OCI-LY3 (cell line): Measurements from ENCODE around the gene NAT10.

Source experiments
- H2AFZ ChIP-seq: fragments of 200-600, 300-600 bp; shearing (Covaris generic); 2 replicates; pipeline ENCODE4 v1.6.0; 2014; ENCODE audit warnings: antibody characterized with exemption, low read depth, low read length
- H3K27ac ChIP-seq: fragments of 200-600, 300-600 bp; sonication (generic); 2 replicates; pipeline ENCODE4 v1.5.1; 2014; ENCODE audit warnings: mild to moderate bottlenecking, low read length, moderate library complexity, mixed read lengths
- H3K27me3 ChIP-seq: fragments of 200-600, 300-600 bp; sonication (generic); 2 replicates; pipeline ENCODE4 v1.6.1; 2014; ENCODE audit warnings: low read depth, low read length, mixed read lengths
- H3K36me3 ChIP-seq: fragments of 200-600, 300-600 bp; sonication (generic); replicated peaks from 2 replicates; pipeline ENCODE3; 2014; ENCODE audit warnings: low read depth, low read length, mixed read lengths
- H3K4me1 ChIP-seq: fragments of 300-600, 200-600 bp; sonication (generic); 2 replicates; pipeline ENCODE4 v1.6.1; 2014; ENCODE audit warnings: low read length, mixed read lengths
- H3K4me2 ChIP-seq: fragments of 200-600, 300-600 bp; sonication (generic); 2 replicates; pipeline ENCODE4 v1.6.1; 2014; ENCODE audit warnings: low read length, mixed read lengths
- H3K4me3 ChIP-seq: fragments of 300-600, 200-600 bp; sonication (generic); 2 replicates; pipeline ENCODE4 v1.5.1; 2014; ENCODE audit warnings: antibody characterized with exemption, mild to moderate bottlenecking, low read length, moderate library complexity
- H3K79me2 ChIP-seq: fragments of 300-600, 200-600 bp; shearing (Covaris generic); 2 replicates; pipeline ENCODE4 v1.6.1; 2014; ENCODE audit warnings: mild to moderate bottlenecking, low read length, mixed read lengths
- H3K9ac ChIP-seq: fragments of 300-600, 200-600 bp; shearing (Covaris generic); 2 replicates; pipeline ENCODE4 v1.6.0; 2014; ENCODE audit warnings: mild to moderate bottlenecking, low read length, moderate library complexity
- H3K9me3 ChIP-seq: fragments of 200-600, 300-600 bp; shearing (Covaris generic); 2 replicates; pipeline ENCODE4 v1.6.1; 2014; ENCODE audit warnings: low read length, mixed read lengths; ENCODE audit not compliant: insufficient read depth
- H4K20me1 ChIP-seq: fragments of 200-600, 300-600 bp; sonication (generic); 2 replicates; pipeline ENCODE4 v1.6.1; 2016; ENCODE audit warnings: low read length, mixed read lengths; ENCODE audit not compliant: insufficient read depth
- EZH2phosphoT487 ChIP-seq: fragments of 200-600 bp; shearing (Covaris generic); IDR thresholded peaks from 2 replicates; pipeline ENCODE4 v1.6.1; 2018; ENCODE audit warnings: antibody characterized with exemption, mixed run types, low read depth
- TF ChIP-seq, protein P1 (sequence below): fragments of 200-600, 300-600 bp; sonication (generic); IDR thresholded peaks from 2 replicates; pipeline ENCODE4 v1.5.1; 2014; ENCODE audit warnings: antibody characterized with exemption, low read length, low read depth

NAT10 gene

DNA sequence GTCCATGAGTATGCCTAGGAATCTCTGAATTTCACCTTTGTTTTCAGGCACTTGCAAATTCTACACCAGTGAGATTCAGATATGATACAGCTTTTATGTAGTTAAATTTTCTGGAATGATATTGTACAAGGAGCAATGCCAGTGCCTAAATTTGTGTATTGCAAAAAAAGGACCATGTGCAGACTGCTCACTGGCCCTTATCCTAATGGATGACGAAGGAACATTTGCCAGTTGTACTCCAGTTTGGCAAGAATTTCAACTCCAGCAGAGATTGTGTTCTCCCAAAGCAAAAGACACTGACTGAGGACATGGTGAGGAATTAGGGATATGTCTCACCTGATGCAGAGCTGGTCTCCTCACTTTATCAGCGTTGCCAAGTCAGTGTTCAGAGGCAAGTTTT, 8.6 kb downstream of the NAT10 start:
- peaks cover 87% of the 10 kb centered on the region for H3K36me3 ChIP-seq
- TF ChIP-seq, protein P1, sequence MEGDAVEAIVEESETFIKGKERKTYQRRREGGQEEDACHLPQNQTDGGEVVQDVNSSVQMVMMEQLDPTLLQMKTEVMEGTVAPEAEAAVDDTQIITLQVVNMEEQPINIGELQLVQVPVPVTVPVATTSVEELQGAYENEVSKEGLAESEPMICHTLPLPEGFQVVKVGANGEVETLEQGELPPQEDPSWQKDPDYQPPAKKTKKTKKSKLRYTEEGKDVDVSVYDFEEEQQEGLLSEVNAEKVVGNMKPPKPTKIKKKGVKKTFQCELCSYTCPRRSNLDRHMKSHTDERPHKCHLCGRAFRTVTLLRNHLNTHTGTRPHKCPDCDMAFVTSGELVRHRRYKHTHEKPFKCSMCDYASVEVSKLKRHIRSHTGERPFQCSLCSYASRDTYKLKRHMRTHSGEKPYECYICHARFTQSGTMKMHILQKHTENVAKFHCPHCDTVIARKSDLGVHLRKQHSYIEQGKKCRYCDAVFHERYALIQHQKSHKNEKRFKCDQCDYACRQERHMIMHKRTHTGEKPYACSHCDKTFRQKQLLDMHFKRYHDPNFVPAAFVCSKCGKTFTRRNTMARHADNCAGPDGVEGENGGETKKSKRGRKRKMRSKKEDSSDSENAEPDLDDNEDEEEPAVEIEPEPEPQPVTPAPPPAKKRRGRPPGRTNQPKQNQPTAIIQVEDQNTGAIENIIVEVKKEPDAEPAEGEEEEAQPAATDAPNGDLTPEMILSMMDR = no peak
- no peak for TF ChIP-seq EZH2phosphoT487
- no peaks in the 10 kb centered on the region for H4K20me1 ChIP-seq

DNA sequence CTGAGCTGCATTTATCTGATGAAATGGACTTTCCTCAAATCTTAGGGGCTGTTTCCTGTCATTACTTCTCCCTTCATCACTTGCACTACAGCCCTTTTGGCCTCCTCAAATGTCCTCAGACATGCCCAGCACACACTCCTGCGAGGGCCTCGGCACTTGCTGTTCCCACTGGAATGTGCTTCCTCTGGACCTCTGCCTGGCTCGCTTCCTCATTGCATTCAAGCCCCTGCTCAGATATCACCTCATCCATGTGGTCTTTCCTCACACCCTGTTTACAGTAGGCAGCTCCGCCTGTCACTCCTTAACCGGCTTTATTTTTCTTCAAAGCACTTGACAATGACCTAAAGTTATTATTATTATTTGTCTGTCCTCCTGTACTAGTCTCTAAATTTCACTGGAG, 9.0 kb downstream of the NAT10 start:
- no peak overlapping the region for H3K27ac ChIP-seq
- H4K20me1 ChIP-seq = no peaks in the 10 kb centered on the region
- H3K9me3 ChIP-seq = no peaks in the 10 kb centered on the region
- H3K9ac ChIP-seq = no peak overlapping the region
- peaks cover 87% of the 10 kb centered on the region for H3K36me3 ChIP-seq
- H3K27me3 ChIP-seq = no peaks in the 10 kb centered on the region
- no peak for TF ChIP-seq EZH2phosphoT487
- TF ChIP-seq, protein P1 = no peak
- peaks cover 22% of the 10 kb centered on the region for H3K79me2 ChIP-seq
- no peaks in the 10 kb centered on the region for H3K4me1 ChIP-seq
- no peak overlapping the region for H2AFZ ChIP-seq
- H3K4me3 ChIP-seq = no peak overlapping the region
- no peak overlapping the region for H3K4me2 ChIP-seq

More for the DNA sequence above, 8.6 kb downstream of the NAT10 start:
- Histone ChIP-seq H3K4me1 (no peaks in the 10 kb centered on the region), H3K9ac (no peak overlapping the region), H3K79me2 (peaks cover 26% of the 10 kb centered on the region), H3K4me3 (no peak overlapping the region), H3K27me3 (no peaks in the 10 kb centered on the region), H2AFZ (no peak overlapping the region), H3K27ac (no peak overlapping the region), H3K9me3 (no peaks in the 10 kb centered on the region), H3K4me2 (no peak overlapping the region)

DNA sequence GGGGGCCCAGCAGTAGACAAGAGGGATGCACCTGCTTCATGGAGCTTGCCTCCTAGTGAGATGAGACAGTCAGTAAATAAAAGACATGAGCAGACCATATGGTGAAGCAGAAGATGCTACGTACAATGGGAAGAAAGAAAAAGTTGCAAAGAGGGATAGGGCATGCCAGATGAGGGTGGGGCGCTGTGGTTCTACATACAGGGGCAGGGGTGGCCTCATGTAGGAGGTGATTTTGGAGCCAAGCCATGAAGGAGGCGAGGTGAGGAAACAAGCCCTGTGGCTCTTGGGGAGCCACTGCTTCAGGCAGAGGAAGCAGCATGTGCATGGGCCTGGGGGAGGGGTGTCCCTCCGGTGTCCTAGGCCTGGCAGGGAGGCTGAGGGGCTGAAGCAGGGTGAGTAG, 15.2 kb downstream of the NAT10 start:
- no peak overlapping the region for H3K4me2 ChIP-seq
- no peaks in the 10 kb centered on the region for H3K9me3 ChIP-seq
- no peaks in the 10 kb centered on the region for H3K27me3 ChIP-seq
- no peaks in the 10 kb centered on the region for H4K20me1 ChIP-seq
- no peak overlapping the region for H2AFZ ChIP-seq
- H3K4me1 ChIP-seq = no peaks in the 10 kb centered on the region
- no peak overlapping the region for H3K4me3 ChIP-seq
- H3K79me2 ChIP-seq = no peaks in the 10 kb centered on the region; the same call in 1 of the 2 replicates
- H3K27ac ChIP-seq = no peak overlapping the region
- no peak overlapping the region for H3K9ac ChIP-seq
- TF ChIP-seq EZH2phosphoT487 = no peak
- TF ChIP-seq, protein P1 = no peak
- peaks cover 74% of the 10 kb centered on the region for H3K36me3 ChIP-seq

DNA sequence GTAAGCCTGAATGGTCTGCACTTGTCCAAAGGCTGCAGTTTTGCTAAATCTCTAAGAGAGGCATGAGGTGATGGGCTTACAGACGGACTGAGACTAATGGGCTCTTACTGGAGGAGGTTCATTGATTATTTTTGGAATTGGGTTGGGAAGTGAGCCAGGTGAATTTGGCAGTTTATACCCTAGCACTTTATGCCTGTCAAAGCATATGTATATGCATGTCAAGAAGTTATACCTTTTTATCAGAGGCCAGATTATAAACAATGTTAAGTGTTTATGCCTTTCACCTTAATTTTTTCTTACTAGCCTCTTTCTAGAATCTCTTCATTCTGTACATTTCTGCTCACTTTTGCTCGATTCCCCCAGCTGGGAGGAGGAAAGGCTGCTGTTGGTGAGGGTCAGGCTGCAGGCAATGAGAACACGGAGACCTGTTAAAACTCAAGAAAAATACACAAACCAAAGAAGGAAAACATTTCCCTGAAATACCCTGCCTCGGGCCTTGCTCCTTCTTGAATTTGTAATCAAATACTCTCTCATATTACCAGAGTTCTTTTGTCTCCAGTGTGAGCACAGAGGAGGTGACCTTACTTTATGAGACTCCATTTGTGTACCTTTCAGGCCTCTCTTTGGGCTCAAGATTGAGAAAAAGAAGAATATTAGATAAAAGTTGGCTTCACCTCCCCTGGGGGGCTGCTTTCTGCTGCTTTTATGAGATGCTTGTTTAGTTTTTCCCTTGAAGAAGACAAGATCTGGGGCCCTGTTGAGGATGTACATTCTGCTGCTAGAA, 19.6 kb downstream of the NAT10 start:
- H3K36me3 ChIP-seq = peaks cover 69% of the 10 kb centered on the region
- H3K4me3 ChIP-seq = no peak overlapping the region
- H3K4me2 ChIP-seq = no peak overlapping the region
- TF ChIP-seq, protein P1 = no peak
- H3K27me3 ChIP-seq = no peaks in the 10 kb centered on the region
- H4K20me1 ChIP-seq = no peaks in the 10 kb centered on the region
- no peaks in the 10 kb centered on the region for H3K9me3 ChIP-seq
- H3K27ac ChIP-seq = no peak overlapping the region
- H3K9ac ChIP-seq = no peak overlapping the region
- no peak overlapping the region for H2AFZ ChIP-seq
- no peaks in the 10 kb centered on the region; the same call in 1 of the 2 replicates for H3K79me2 ChIP-seq
- peaks cover 2% of the 10 kb centered on the region for H3K4me1 ChIP-seq
